Large intestine (tissue), 3 donors: Measurements from ENCODE around the gene ZNF784. TPM values are rescaled to one million over a fixed set of nuclear protein-coding genes. Genes with fewer than 3 reads are reported as not detected.

ENCODE experiments used
- DNase-seq, 2 donors: peaks; one replicate each; pipeline versions ENCODE4 v3.0.0 to v3.0.0-alpha.2; 2013
- H3K27ac ChIP-seq: one replicate; pipeline ENCODE4 v1.5.1; 2013; ENCODE audit warnings: low read length
- H3K27me3 ChIP-seq: 2 replicates; pipeline ENCODE4 v1.6.1; 2013; ENCODE audit warnings: low read length; ENCODE audit not compliant: control insufficient read depth, insufficient read depth
- H3K36me3 ChIP-seq: 2 replicates; pipeline ENCODE4 v1.6.1; 2013; ENCODE audit warnings: low read length; ENCODE audit not compliant: control insufficient read depth, insufficient read depth
- H3K4me1 ChIP-seq: one replicate; pipeline ENCODE4 v1.6.1; 2013; ENCODE audit warnings: low read length; ENCODE audit not compliant: control insufficient read depth, insufficient read depth
- H3K4me3 ChIP-seq: one replicate; pipeline ENCODE4 v1.5.1; 2013; ENCODE audit warnings: low read length
- H3K9me3 ChIP-seq: one replicate; pipeline ENCODE4 v1.6.1; 2013; ENCODE audit warnings: mild to moderate bottlenecking, low read depth, low read length, moderate library complexity; ENCODE audit not compliant: control insufficient read depth
- WGBS: methylation state at CpG from one replicate; pipeline ENCODE4 v1.1.5; 2013; ENCODE audit warnings: low lambda C conversion rate; ENCODE audit not compliant: insufficient coverage; 5-methylcytosine and 5-hydroxymethylcytosine counted together
- polyA plus RNA-seq: library from polyadenylated mRNA; unstranded; fragments of 120-200 nt; gene quantifications from one replicate; pipeline ENCODE4 v1.2.1, GENCODE V29; 2013

Gene ZNF784
- polyA plus RNA-seq, 1 donor = 15.6 TPM

GRCh38 chr19:55613396-55613795, 11.0 kb downstream of the ZNF784 start:
- Histone ChIP-seq H3K36me3 (peaks cover 34% of the 10 kb centered on the region), H3K4me3 (no peak overlapping the region), H3K9me3 (peaks cover 7% of the 10 kb centered on the region), H3K27me3 (no peaks in the 10 kb centered on the region), H3K27ac (no peak overlapping the region), H3K4me1 (no peaks in the 10 kb centered on the region)
- WGBS = no CpG with 5 or more reads among the region's 27 CpGs
- no peak for DNase-seq

- 100% methylated on average over 1 of the region's 3 CpGs for WGBS
These were observed 12.3 kb downstream of the ZNF784 start for GRCh38 chr19:55611983-55612645.

GRCh38 chr19:55611300-55611982, 12.9 kb downstream of the ZNF784 start:
- H3K36me3 ChIP-seq = peaks cover 27% of the 10 kb centered on the region

More at GRCh38 chr19:55611983-55612645, 12.3 kb downstream of the ZNF784 start:
- DNase-seq = no peak
- H3K4me3 ChIP-seq = no peak overlapping the region
- H3K27me3 ChIP-seq = no peaks in the 10 kb centered on the region
- no peak overlapping the region for H3K27ac ChIP-seq
- H3K36me3 ChIP-seq = peaks cover 30% of the 10 kb centered on the region
- peaks cover 7% of the 10 kb centered on the region for H3K9me3 ChIP-seq
- H3K4me1 ChIP-seq = no peaks in the 10 kb centered on the region

DNA sequence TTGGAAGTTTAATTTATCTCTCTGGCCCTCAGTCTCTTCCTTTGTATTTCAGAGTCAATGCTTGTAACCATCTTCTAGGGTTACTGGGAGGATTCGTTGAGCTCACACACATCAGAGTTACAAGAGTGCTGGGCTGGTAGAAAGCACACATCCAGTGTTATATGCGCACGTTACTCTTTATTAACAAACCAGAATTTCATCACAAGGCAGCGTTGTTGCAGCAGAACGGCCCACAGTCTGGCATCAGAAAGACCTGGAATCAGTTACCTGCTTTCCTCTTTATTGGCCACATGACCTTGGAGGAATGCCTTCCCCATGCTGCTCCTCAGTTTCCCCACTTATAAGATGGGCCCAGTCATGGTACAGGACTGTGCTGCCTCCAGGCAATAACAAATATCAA, 15.0 kb downstream of the ZNF784 start:
- H3K27ac ChIP-seq = no peak overlapping the region
- H3K9me3 ChIP-seq = no peaks in the 10 kb centered on the region
- no peaks in the 10 kb centered on the region for H3K27me3 ChIP-seq
- H3K4me3 ChIP-seq = no peak overlapping the region
- no peak for DNase-seq
- WGBS = 100% methylated on average over 2 of the region's 5 CpGs
- peaks cover 5% of the 10 kb centered on the region for H3K4me1 ChIP-seq
- peaks cover 22% of the 10 kb centered on the region for H3K36me3 ChIP-seq

More at GRCh38 chr19:55611300-55611982, 12.9 kb downstream of the ZNF784 start:
- no CpG with 5 or more reads among the region's 15 CpGs for WGBS
- H3K4me1 ChIP-seq = no peaks in the 10 kb centered on the region
- no peaks in the 10 kb centered on the region for H3K27me3 ChIP-seq
- no peak for DNase-seq
- H3K27ac ChIP-seq = no peak overlapping the region
- no peak overlapping the region for H3K4me3 ChIP-seq
- peaks cover 7% of the 10 kb centered on the region for H3K9me3 ChIP-seq

- no peaks in the 10 kb centered on the region for H3K27me3 ChIP-seq
- no peak for DNase-seq
- peaks cover 5% of the 10 kb centered on the region for H3K4me1 ChIP-seq
- H3K9me3 ChIP-seq = peaks cover 3% of the 10 kb centered on the region
- peaks cover 22% of the 10 kb centered on the region for H3K36me3 ChIP-seq
- H3K4me3 ChIP-seq = no peak overlapping the region
- no peak overlapping the region for H3K27ac ChIP-seq
- WGBS = 94% methylated on average over 4 of the region's 9 CpGs
These were observed 17.5 kb downstream of the ZNF784 start for GRCh38 chr19:55606817-55607216.

DNA sequence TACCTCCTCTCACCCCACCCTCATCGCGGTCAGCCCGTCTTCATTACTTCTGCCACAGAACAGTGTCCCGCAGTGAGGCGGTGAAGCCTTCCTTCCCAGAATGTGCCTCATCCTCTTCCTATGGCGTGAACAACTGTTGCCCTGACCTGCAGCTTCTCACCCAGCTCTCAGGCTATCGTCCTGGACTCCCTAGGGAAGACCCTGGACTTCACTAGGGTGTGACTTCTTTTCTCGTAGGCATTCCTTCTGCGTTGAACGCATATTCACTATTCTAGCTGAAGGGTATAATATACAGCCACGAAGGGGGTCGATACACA, 17.9 kb downstream of the ZNF784 start:
- H3K36me3 ChIP-seq = peaks cover 20% of the 10 kb centered on the region
- no CpG with 5 or more reads among the region's 12 CpGs for WGBS
- H3K4me1 ChIP-seq = peaks cover 5% of the 10 kb centered on the region
- peaks cover 3% of the 10 kb centered on the region for H3K9me3 ChIP-seq
- H3K27ac ChIP-seq = peak overlapping the region; percentile 92
- no peaks in the 10 kb centered on the region for H3K27me3 ChIP-seq
- no peak for DNase-seq
- peak overlapping the region; percentile 94 for H3K4me3 ChIP-seq

DNA sequence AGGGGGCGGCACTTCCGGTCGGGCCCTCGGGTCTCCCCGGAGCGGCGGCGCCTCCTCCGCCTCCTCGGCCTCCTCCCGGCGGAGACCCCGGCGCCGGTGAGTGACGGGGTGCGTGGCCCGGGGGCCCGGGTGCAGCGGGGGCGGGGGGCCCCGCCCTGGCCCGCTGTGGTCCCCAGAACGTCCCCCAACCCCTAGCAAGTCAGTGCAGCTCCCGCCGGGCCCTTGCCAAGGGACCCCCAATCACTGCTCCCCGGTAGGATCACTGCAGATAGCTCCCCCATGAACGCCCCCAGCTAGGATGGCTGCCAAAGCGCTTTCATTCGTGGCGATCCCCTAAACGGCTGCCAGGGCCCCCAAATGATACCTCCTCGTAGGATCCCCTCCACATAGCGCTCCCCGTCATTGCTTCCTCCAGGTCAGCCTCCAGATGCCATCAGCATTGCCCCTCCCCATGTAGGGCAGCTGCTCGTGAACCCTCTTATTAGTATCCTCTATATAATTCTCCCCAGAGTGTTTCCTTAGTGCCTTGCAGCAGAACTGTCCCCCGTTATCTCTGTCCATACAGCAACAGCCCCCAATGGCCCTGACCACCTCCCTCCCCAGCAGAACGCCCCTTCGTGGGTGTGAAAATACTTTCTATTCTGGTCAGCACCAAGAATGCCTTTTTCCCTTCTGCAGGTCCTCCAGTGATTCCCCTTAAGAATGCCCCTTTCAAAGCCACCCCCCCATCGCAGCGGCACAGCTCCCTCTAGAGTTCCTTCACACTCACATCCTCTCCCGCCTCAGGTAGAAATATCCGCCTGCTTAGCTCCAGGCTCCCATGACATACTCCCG, 18.5 kb downstream of the ZNF784 start, which contains the start of gene ZNF865:
TSS of gene ZNF865 (plus strand) at position 11 of the 834 bp plus-strand sequence. CDS start 7,972 bp downstream, outside the sequence.
- DNase-seq = peak; percentile 70 to 87
- H3K4me3 ChIP-seq = peak within 1 kb of the TSS; percentile 94
- peaks cover 18% of the 10 kb centered on the region for H3K36me3 ChIP-seq
- WGBS = no CpG with 5 or more reads among the region's 44 CpGs
- H3K4me1 ChIP-seq = peaks cover 8% of the 10 kb centered on the region
- peaks cover 3% of the 10 kb centered on the region for H3K9me3 ChIP-seq
- H3K27ac ChIP-seq = peak within 1 kb of the TSS; percentile 98
- no peaks in the 10 kb centered on the region for H3K27me3 ChIP-seq

DNA sequence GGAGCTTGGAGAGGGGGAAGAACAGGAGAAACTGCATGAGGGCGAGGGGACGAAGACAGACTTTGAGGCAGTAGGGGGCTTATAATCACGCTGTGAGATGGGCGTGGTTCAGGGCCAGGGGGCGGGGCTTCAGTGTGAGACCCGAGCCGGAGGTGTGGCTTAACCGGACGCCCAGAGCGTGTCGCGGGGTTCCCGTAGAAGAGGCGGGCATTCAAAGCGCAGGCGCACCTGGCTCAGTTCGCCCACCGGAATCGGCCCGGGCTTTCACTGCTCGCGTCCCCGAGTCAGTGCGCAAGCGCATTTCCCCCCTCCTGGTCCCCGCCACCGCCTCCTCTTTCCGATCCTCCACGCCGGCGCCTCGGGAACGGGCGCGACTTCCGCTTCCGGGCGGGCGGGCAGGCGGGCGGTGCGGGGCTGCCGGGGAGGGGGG, 19.1 kb downstream of the ZNF784 start:
- peak; percentile 97 to 98 for DNase-seq
- H3K4me3 ChIP-seq = peak overlapping the region; percentile 94
- no CpG with 5 or more reads among the region's 43 CpGs for WGBS
- H3K9me3 ChIP-seq = peaks cover 3% of the 10 kb centered on the region
- no peaks in the 10 kb centered on the region for H3K27me3 ChIP-seq
- peaks cover 9% of the 10 kb centered on the region for H3K4me1 ChIP-seq
- H3K27ac ChIP-seq = peak overlapping the region; percentile 98
- peaks cover 14% of the 10 kb centered on the region for H3K36me3 ChIP-seq

GRCh38 chr19:55603581-55604292, 20.6 kb downstream of the ZNF784 start:
- 71% methylated on average over 3 of the region's 22 CpGs for whole genome bisulfite sequencing
- peaks cover 9% of the 10 kb centered on the region for H3K4me1 ChIP-seq
- H3K9me3 ChIP-seq = peaks cover 7% of the 10 kb centered on the region
- H3K4me3 ChIP-seq = no peak overlapping the region
- DNase-seq = no peak
- H3K27ac ChIP-seq = no peak overlapping the region
- H3K36me3 ChIP-seq = peaks cover 5% of the 10 kb centered on the region
- no peaks in the 10 kb centered on the region for H3K27me3 ChIP-seq

- H3K27me3 ChIP-seq = no peaks in the 10 kb centered on the region
- H3K4me1 ChIP-seq = peaks cover 9% of the 10 kb centered on the region
- WGBS = 87% methylated on average over 5 of the region's 21 CpGs
- H3K4me3 ChIP-seq = no peak overlapping the region
- H3K9me3 ChIP-seq = peaks cover 7% of the 10 kb centered on the region
- no peak for DNase-seq
- peaks cover 5% of the 10 kb centered on the region for H3K36me3 ChIP-seq
- H3K27ac ChIP-seq = no peak overlapping the region
These were observed 21.3 kb downstream of the ZNF784 start for GRCh38 chr19:55603115-55603514.
